ENCODE measurements around the gene MYH15. TPM values are rescaled to one million over a fixed set of nuclear protein-coding genes. Genes with fewer than 3 reads are reported as not detected.

Gene MYH15
- total RNA-seq, 1 donor from 2014 or later = 0.19 TPM

- ATAC-seq (no peak), DNase-seq (ENCODE audit: missing footprints) (no peak)
- intact Hi-C loops (cut with DNase I) = loop anchor here (5.0 to 10.0 kb wide), 2 partner anchors 254 to 542 kb away; partner anchors contain the start of gene IFT57
These were observed 31.2 kb downstream of the MYH15 start for GRCh38 chr3:108479224-108479623.

GRCh38 chr3:108477511-108478147, 32.8 kb downstream of the MYH15 start:
- intact Hi-C loops (cut with DNase I) = loop anchor here (5.0 to 10.0 kb wide), 2 partner anchors 253 to 540 kb away; partner anchors contain the start of gene IFT57
- DNase-seq (ENCODE audit: missing footprints) = no peak

GRCh38 chr3:108475220-108475782, 35.1 kb downstream of the MYH15 start:
- ATAC-seq = no peak
- intact Hi-C loops (cut with DNase I) = loop anchor here (5.0 to 10.0 kb wide), 2 partner anchors 250 to 538 kb away; partner anchors contain the start of gene IFT57

More at GRCh38 chr3:108477511-108478147, 32.8 kb downstream of the MYH15 start:
- ATAC-seq = no peak

GRCh38 chr3:108474581-108474980, 35.8 kb downstream of the MYH15 start:
- ATAC-seq (no peak), DNase-seq (ENCODE audit: missing footprints) (no peak)
- intact Hi-C loops (cut with DNase I) = loop anchor here (10.0 kb wide), 1 partner anchor 250 kb away; the partner anchor contains the start of gene IFT57

More at GRCh38 chr3:108475220-108475782, 35.1 kb downstream of the MYH15 start:
- no peak for DNase-seq (ENCODE audit: missing footprints)

- intact Hi-C loops (cut with DNase I) = loop anchor here (10.0 kb wide), 1 partner anchor 249 kb away; the partner anchor contains the start of gene IFT57
These were observed 36.7 kb downstream of the MYH15 start for GRCh38 chr3:108473711-108474110.

GRCh38 chr3:108472001-108472591, 38.3 kb downstream of the MYH15 start:
- no peak for DNase-seq (ENCODE audit: missing footprints)
- intact Hi-C loops (cut with DNase I) = loop anchor here (10.0 kb wide), 1 partner anchor 247 kb away; the partner anchor contains the start of gene IFT57
- ATAC-seq = no peak

More at GRCh38 chr3:108473711-108474110, 36.7 kb downstream of the MYH15 start:
- ATAC-seq (no peak), DNase-seq (ENCODE audit: missing footprints) (no peak)

GRCh38 chr3:108471426-108471825, 39.0 kb downstream of the MYH15 start:
- ATAC-seq = no peak
- intact Hi-C loops (cut with DNase I) = loop anchor here (10.0 kb wide), 1 partner anchor 247 kb away; the partner anchor contains the start of gene IFT57
- no peak for DNase-seq (ENCODE audit: missing footprints)

GRCh38 chr3:108469126-108469525, 41.3 kb downstream of the MYH15 start:
- intact Hi-C loops (cut with DNase I) = no loop called here
- DNase-seq (ENCODE audit: missing footprints) (no peak), ATAC-seq (no peak)

GRCh38 chr3:108468577-108468976, 41.8 kb downstream of the MYH15 start:
- intact Hi-C loops (cut with DNase I) = no loop called here
- DNase-seq (ENCODE audit: missing footprints) = no peak

GRCh38 chr3:108462899-108463298, 47.5 kb downstream of the MYH15 start:
- intact Hi-C loops (cut with DNase I) = no loop called here
- no peak for DNase-seq (ENCODE audit: missing footprints)
- no peak for ATAC-seq

More at GRCh38 chr3:108468577-108468976, 41.8 kb downstream of the MYH15 start:
- no peak for ATAC-seq

GRCh38 chr3:108461661-108462111, 48.7 kb downstream of the MYH15 start:
- ATAC-seq (peak; percentile 68), DNase-seq (ENCODE audit: missing footprints) (no peak)
- intact Hi-C loops (cut with DNase I) = no loop called here

GRCh38 chr3:108459225-108459624, 51.2 kb downstream of the MYH15 start:
- intact Hi-C loops (cut with DNase I) = no loop called here
- ATAC-seq (no peak), DNase-seq (ENCODE audit: missing footprints) (no peak)

- DNase-seq (ENCODE audit: missing footprints) = no peak
- ATAC-seq = no peak
- intact Hi-C loops (cut with DNase I) = no loop called here
These were observed 55.1 kb downstream of the MYH15 start for GRCh38 chr3:108455212-108455705.

- DNase-seq (ENCODE audit: missing footprints) (no peak), ATAC-seq (no peak)
- intact Hi-C loops (cut with DNase I) = no loop called here
These were observed 56.8 kb downstream of the MYH15 start for GRCh38 chr3:108453565-108453964.

- DNase-seq (ENCODE audit: missing footprints) (no peak), ATAC-seq (no peak)
- intact Hi-C loops (cut with DNase I) = no loop called here
These were observed 60.0 kb downstream of the MYH15 start for GRCh38 chr3:108450444-108450843.

GRCh38 chr3:108448593-108448992, 61.8 kb downstream of the MYH15 start:
- intact Hi-C loops (cut with DNase I) = no loop called here
- no peak for ATAC-seq

GRCh38 chr3:108447096-108447847, 63.1 kb downstream of the MYH15 start:
- intact Hi-C loops (cut with DNase I) = no loop called here
- DNase-seq (ENCODE audit: missing footprints) = no peak
- no peak for ATAC-seq

More at GRCh38 chr3:108448593-108448992, 61.8 kb downstream of the MYH15 start:
- no peak for DNase-seq (ENCODE audit: missing footprints)

GRCh38 chr3:108442281-108442680, 68.1 kb downstream of the MYH15 start:
- ATAC-seq = no peak
- no peak for DNase-seq (ENCODE audit: missing footprints)
- intact Hi-C loops (cut with DNase I) = no loop called here

GRCh38 chr3:108441518-108441917, 68.9 kb downstream of the MYH15 start:
- intact Hi-C loops (cut with DNase I) = no loop called here
- ATAC-seq = no peak
- no peak for DNase-seq (ENCODE audit: missing footprints)

All from Right ventricle myocardium inferior (tissue), 1 donor.